GM18867 (cell line): ENCODE measurements around the gene PHACTR2.
"Not testable (repeated sequence)": the region's sequence is repeated elsewhere in the genome, so short reads cannot be mapped to it uniquely, and the experiment has no call there.

Source experiments
- ATAC-seq: cut with Tn5 transposase; IDR thresholded peaks from one replicate; pipeline ENCODE4 v1.9.1; 2021; ENCODE audit warnings: mild to moderate bottlenecking, moderate library complexity; ENCODE audit not compliant: unreplicated experiment

Gene PHACTR2

GRCh38 chr6:143738072-143738690 is 60.4 kb downstream of the PHACTR2 start:
- not testable (repeated sequence) for ATAC-seq

- no peak for ATAC-seq
Observed at GRCh38 chr6:143739341-143739851, 61.6 kb downstream of the PHACTR2 start.

- no peak for ATAC-seq
Observed at GRCh38 chr6:143740213-143740612, 62.4 kb downstream of the PHACTR2 start.

- no peak for ATAC-seq
Observed at GRCh38 chr6:143741480-143741879, 63.7 kb downstream of the PHACTR2 start.

- no peak for ATAC-seq
Observed at GRCh38 chr6:143742070-143742954, 64.5 kb downstream of the PHACTR2 start.

GRCh38 chr6:143742955-143743255 is 65.1 kb downstream of the PHACTR2 start:
- ATAC-seq = no peak

- no peak for ATAC-seq
Observed at GRCh38 chr6:143743301-143744166, 65.8 kb downstream of the PHACTR2 start.

GRCh38 chr6:143744551-143745165 is 66.9 kb downstream of the PHACTR2 start:
- no peak for ATAC-seq

- no peak for ATAC-seq
Observed at GRCh38 chr6:143745166-143746133, 67.7 kb downstream of the PHACTR2 start.

GRCh38 chr6:143746202-143747119 is 68.7 kb downstream of the PHACTR2 start:
- no peak for ATAC-seq

- ATAC-seq = no peak
Observed at GRCh38 chr6:143747347-143747842, 69.6 kb downstream of the PHACTR2 start.

- no peak for ATAC-seq
Observed at GRCh38 chr6:143749891-143750290, 72.1 kb downstream of the PHACTR2 start.

GRCh38 chr6:143750877-143751276 is 73.1 kb downstream of the PHACTR2 start:
- ATAC-seq = no peak

GRCh38 chr6:143752459-143752858 is 74.7 kb downstream of the PHACTR2 start:
- ATAC-seq = no peak

- ATAC-seq = no peak
Observed at GRCh38 chr6:143753678-143754077, 75.9 kb downstream of the PHACTR2 start.

- no peak for ATAC-seq
Observed at GRCh38 chr6:143754204-143754603, 76.4 kb downstream of the PHACTR2 start.

GRCh38 chr6:143755301-143755744 is 77.6 kb downstream of the PHACTR2 start:
- ATAC-seq = no peak

GRCh38 chr6:143757346-143757832 is 79.6 kb downstream of the PHACTR2 start:
- no peak for ATAC-seq
